NCI-H2107 (cell line): ENCODE data around the gene NRSN2.
"Not testable (repeated sequence)": the region's sequence is repeated elsewhere in the genome, so short reads cannot be mapped to it uniquely, and the experiment has no call there.

Experiments
- DNase-seq: peaks from one replicate; lab custom pipeline; 2025; lab: John Stamatoyannopoulos, UW

NRSN2 gene

DNA sequence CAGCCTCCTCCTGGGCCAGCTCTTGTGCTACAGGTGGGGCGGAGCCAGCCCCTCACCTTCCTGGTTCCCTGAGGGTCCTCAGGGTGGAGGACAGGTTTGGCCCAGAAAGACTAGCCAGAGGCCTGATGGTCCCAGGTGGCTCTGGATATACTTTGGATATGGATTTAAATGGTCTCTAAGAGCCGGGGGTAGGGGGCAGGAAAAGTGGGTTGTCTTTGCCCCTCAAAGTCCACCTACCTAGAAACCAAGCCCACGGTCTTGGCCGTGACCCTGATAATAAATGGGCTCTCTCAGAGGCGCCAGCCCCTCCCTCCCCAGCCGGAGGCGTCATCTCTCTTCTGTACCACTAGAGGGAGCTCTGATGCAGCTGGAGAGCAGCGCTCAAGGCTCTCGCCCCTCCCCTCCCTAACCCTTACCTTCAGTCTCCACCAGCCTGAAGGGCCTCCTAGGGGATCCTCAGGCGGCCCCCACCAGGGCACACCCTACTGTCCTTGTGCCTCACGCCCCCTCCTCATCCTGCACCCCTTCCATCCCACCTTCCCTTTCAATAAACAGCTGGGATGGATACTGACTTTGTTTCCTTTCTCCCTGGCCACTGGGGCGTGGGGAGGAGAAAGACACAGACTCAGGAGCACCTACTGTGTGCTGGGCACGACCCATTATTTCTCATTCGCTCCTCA, 7.5 kb downstream of the NRSN2 start:
- DNase-seq = peak; percentile 39

DNA sequence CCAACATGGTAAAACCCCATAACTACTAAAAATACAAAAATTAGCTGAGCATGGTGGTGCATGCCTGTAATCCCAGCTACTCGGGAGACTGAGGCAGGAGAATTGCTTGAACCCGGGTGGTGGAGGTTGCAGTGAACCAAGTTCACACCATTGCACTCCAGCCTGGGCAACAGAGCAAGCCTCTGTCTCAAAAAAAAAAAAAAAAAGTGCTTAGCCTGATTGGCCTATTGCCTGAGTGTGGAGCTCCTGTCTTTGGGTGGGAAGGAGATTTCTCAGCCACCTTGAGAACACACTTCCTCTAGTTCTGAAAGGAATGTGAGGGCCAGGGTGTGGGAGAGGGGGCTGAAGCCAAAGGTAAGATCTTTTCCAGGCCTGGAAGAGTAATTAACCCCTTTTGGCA, 9.2 kb downstream of the NRSN2 start:
- not testable (repeated sequence) for DNase-seq

DNA sequence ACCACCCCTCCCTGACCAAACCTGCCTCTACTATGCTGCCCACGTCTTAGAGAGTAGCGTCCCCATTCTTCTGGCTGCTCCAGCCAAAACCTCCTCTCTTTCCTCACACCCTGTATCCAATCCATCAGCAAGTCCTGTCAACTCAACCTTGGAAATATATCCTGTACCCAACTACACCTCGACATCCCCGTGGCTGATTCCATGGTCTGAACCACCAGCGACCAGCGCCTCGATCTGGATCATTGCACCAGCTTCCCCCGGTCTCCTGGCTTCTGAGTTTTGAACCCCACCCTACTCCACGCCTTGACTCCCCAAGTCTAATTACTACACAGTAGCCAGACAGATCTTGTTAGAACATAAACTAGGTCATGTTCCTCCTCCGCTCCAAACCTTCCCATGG, 9.8 kb downstream of the NRSN2 start:
- no peak for DNase-seq

- DNase-seq = no peak
Measured at GRCh38 chr20:358891-359555, 12.1 kb downstream of the NRSN2 start.

DNA sequence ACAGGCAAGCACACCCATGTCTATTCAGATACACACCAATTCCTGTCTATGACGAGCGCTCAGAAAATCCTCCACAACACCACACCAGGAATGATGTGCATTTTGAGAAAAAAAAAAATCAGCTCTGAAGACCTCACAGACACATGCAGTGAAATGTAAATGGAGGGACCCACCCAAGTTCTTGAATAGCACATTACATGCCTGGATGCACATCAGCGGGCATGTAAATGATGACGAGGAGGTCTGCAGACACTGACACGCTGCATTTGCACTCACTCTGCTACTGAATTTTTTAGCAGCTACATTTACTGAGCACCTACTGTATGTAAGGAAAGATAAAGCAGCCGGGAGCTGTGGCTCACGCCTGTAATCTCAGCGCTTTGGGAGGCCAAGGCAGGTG, 14.7 kb downstream of the NRSN2 start:
- DNase-seq = no peak

DNA sequence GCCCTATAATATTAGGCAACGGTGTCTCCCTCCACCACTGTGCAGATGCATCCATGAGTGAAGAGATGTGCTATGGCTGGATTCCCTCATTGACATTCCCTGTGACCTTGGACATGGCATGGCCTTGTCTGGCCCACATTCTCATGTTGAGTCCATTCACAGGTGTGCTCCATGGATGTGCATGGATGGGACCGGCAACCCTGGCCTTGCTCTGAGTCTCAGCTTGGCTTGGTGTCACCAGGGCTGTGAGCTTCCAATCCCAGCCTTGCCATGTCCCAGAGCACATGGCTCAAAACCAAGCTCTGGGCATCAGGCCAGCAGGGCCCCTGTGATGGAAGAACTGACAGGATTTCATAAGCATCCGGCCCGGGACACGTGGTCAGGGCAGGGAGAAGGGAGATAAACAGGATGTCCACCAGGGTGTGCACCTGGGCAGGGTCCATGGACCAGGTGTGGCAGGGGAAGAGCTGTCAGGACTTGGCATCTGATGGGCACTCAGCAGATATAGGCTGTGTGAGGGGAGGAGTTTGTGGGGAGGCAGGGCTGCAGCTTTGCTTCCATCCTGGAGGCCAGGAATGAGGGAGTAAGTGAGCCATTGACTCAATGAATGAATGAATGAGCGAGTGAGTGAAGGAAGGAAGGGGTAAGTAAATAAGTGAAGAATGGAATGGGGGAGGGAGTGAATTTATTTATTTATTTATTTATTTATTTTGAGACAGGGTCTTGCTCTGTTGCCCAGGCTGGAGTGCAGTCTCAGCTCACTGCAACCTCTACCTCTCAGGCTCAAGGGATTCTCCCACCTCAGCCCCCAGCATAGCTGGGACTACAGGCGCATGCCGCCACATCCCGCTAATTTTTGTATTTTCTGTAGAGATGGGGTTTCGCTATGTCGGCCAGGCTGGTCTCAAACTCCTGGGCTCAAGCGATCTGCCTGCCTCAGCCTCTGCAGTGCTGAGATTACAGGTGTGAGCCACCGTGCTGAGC, 15.7 kb downstream of the NRSN2 start:
- peak; percentile 61 for DNase-seq

- DNase-seq = no peak
Measured at GRCh38 chr20:363319-364078, 16.6 kb downstream of the NRSN2 start.

DNA sequence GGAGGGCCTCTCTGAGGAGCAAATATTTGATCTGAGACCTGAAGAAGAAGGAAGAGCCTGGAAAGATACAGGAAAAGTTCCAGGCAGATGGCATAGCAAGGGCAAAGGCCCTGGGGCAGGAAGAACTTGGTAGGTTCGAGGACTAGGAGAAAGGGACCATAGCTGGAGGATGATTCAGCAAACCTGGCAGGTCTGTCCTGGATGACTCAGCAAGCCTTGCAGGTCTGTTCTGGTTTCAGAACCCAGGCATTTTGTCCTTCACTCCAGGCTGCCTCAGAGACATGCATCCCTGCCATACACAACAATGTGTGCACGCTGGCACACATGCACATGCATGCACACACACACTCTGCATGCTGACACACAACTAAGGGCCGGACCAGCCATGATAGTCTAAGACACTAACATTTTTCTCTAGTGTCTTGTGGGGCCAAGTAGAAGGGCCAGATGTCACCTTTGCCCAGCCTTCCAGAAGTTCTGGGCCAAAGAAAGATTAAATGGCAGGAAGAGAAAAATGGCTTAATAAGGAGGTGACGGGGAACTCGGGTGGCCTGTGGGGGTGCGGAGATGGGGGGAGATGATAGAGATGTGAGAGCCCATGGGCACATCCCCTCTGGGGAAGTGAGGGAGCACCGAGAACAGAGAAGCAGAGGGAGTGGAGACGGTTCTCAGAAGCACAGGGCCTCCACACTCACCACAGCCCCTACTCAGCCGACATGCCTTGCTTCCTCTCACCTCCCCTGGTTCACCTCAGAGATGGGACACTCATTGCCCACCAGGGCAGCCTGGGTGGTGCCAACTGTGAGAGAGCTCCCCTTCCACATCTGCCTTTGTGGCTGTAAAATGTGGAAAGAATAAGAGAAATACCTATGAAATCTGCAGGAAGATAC, 18.2 kb downstream of the NRSN2 start:
- no peak for DNase-seq

- no peak for DNase-seq
Measured at GRCh38 chr20:366041-366718, 19.3 kb downstream of the NRSN2 start.

- DNase-seq = no peak
Measured at GRCh38 chr20:366719-367485, 20.0 kb downstream of the NRSN2 start.

GRCh38 chr20:367486-367887, 20.6 kb downstream of the NRSN2 start:
- DNase-seq = no peak

- DNase-seq = no peak
Measured at GRCh38 chr20:368915-369314, 22.0 kb downstream of the NRSN2 start.

GRCh38 chr20:370151-370600, 23.3 kb downstream of the NRSN2 start:
- DNase-seq = no peak

- no peak for DNase-seq
Measured at GRCh38 chr20:370977-371754, 24.3 kb downstream of the NRSN2 start.

DNA sequence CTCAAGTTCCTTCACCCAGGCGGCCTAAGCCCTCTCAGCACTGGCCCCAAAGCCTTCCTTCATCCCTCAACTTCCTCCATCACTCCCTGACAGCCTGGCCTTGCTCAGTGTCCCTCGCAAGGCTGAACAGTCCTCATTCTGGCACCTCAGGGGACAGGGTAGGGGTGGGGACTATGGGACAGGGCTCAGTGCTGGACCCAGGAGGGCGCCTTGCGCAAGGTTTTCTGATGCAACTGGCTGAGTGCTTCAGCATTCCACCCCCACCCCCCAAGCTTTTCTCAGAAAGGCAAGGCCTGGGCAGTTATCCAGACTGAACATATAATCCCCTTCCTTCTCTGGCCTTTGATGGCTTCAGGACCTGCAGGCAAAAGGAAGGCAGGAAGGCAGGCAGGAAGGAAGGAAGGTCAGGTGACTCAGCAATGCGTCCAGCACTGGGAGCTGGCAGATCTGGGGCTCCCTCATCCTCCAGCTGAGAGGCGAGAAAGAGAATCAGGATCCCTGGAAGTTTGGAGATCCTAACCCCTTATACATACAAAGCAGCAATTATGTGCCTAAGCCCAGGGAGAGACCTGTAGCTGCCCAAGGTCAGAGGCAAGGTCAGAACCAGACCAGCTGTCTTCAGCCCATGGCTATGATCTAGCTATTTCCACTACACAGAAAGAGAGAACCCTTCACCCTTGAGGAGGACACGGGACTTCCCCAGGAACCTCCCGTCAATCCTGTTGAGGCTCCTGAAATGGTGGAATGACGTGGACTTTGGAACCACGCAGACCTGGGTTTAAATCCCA, 25.0 kb downstream of the NRSN2 start:
- peak; percentile 5 for DNase-seq

DNA sequence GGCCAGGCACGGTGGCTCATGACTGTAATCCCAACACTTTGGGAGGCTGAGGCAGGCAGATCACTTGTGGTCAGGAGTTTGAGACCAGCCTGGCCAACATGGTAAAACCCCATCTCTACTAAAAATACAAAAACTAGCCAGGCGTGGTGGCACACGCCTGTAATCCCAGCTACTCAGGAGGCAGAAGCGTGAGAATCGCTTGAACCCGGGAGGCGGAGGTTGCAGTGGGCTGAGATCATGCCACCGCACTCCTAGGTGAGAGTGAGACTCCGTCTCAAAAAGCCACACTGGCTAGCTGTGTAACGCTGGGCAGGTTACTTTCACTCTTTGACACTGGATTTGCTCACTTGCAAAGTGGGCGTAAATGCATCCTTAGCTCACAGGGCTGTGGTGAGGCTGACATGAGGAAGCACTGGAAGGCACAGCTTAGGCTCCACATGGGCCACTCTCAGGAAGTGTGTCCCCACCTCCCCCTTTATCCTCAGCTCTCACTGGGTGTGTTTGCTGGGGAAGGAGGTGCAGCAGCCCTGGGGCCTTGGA, 25.7 kb downstream of the NRSN2 start:
- not testable (repeated sequence) for DNase-seq

DNA sequence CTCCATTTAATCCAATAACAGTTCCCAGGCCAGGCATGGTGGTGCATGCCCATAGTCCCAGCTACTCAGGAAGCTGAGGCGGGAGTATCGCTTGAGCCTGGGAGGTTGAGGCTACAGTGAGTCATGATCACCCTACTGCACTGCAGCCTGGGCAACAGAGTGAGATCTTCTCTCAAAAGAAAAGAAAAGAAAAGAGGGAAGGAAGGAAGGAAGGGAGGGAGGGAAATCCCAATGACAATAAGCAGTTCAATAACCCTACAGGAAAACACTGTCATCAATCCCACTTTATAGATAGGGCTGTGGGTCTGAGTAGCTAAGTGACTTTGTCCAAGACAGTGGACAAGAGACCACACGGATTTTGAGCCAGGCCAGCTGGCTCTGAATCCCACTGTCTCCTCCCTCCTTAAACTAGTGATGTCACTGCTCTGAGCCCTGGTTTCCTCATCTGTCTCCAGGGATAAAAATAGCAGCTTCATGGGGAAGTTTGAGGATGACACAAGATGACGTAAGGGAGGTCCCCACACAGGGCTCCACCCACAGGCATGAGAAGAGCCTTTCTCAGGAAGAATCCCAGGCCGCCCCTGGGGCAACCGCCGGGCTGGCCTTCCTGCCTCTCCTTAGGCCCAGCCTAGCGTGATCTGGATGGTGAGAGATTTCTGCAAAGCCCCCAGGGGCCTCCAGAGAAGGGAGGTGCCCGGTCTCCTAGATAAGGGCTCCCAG, 26.4 kb downstream of the NRSN2 start:
- DNase-seq = no peak
